Measurements from ENCODE around the gene SUSD3.

SUSD3 gene

DNA sequence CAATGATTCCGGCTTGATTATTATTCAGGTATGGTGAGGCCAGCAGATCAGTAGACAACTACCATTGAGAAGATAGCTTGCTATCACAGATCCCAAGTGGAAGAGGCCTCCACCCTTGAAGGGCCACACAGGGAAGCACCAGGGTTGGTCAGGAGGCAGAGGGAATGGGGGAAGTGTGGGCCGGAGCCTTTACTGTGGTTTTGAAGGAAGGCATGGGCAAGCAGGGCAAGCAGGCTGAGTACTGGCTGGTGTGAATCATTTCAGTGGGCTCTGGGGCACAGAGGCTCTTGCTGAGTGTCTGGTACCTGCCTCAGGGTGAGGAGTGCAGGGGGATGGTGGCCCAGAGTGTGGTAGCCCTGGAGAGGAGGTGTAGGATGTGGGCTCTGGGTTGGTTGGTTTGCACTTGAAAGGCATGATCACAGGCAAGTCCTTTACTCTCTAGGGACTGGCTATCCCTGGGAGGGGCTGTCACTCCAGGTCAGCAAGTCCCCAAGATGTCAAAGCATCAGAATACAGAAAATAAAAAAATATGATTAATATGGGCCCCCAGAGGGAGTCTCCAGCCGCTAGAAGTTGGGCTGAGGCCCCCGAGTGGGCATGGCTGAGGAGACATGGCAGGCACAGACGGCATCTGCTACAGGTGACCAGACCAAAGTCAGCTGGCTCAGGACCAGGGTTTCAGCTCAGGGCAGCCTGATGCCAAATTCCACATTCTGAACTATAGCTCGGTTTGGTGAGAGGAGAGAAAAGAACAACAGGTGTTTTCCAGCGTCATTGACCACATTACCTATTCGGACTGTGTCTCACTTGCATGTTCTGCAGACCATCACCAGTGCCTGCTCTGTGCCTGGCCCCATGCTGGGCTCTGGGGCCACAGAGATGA lies 9.7 kb upstream of the SUSD3 start:
- TF ChIP-seq TAF1 (IDR thresholded peaks at IDR 0.05; ENCODE audit: low read depth, low read length) (no peak), POU2F2 (IDR thresholded peaks at IDR 0.05; ENCODE audit: low read depth, low read length) (no peak), PAX5 (IDR thresholded peaks at IDR 0.05; ENCODE audit: insufficient read depth, low read length, severe bottlenecking) (no peak), POLR2A (IDR thresholded peaks at IDR 0.05; ENCODE audit: low read depth, low read length) (no peak), SPI1 (IDR thresholded peaks at IDR 0.05; ENCODE audit: low read depth, low read length) (no peak), POLR2AphosphoS5 (IDR thresholded peaks at IDR 0.05; ENCODE audit: low read depth, low read length) (no peak)
- FAIRE-seq (no peak), DNase-seq (ENCODE audit: insufficient read length, low spot score) (no peak)

DNA sequence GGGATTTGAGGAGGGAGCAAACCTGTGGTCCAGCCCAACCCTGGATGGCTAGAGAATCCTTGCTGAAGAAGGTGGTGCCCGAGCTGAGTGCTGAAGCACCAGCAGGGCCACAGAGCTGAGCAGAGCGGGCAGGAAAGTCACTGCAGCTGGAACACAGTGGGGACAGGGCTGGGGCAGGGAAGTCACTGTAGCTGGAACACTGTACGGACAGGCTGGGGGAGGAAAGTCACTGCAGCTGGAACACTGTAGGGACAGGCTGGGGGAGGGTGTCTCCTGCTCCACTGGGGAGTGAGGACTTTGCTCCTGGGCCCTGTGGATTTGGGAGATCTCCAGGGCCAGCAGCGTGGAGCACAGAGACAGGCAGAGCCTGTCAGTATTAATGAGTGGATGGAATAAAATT lies 9.0 kb upstream of the SUSD3 start:
- TF ChIP-seq POLR2AphosphoS5 (IDR thresholded peaks at IDR 0.05; ENCODE audit: low read depth, low read length) = no peak
- no peak for TF ChIP-seq SPI1 (IDR thresholded peaks at IDR 0.05; ENCODE audit: low read depth, low read length)
- TF ChIP-seq POU2F2 (IDR thresholded peaks at IDR 0.05; ENCODE audit: low read depth, low read length) = no peak
- TF ChIP-seq TAF1 (IDR thresholded peaks at IDR 0.05; ENCODE audit: low read depth, low read length) = no peak
- TF ChIP-seq PAX5 (IDR thresholded peaks at IDR 0.05; ENCODE audit: insufficient read depth, low read length, severe bottlenecking) = no peak
- no peak for TF ChIP-seq POLR2A (IDR thresholded peaks at IDR 0.05; ENCODE audit: low read depth, low read length)
- DNase-seq (ENCODE audit: insufficient read length, low spot score) = no peak
- no peak for FAIRE-seq

DNA sequence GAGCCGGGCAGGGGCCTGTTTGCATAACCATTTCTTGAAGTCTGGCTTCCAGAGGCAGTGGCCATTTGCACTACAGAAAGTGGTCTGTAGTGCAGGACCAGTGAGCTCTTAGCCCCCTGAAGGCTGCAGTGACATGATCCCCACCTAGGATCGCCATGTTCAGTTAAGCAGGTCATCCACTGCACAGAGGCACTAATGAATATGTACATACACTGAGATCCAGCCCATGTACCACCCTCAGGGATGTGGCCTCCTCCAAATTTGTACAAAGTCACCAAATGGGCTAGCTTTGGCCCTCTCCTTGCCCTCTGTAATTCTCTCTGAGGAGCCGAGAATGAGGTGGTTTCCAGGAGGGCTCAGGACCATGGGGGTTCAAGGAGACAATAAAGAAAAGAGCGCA lies 8.3 kb upstream of the SUSD3 start:
- TF ChIP-seq TAF1 (IDR thresholded peaks at IDR 0.05; ENCODE audit: low read depth, low read length) (no peak), PAX5 (IDR thresholded peaks at IDR 0.05; ENCODE audit: insufficient read depth, low read length, severe bottlenecking) (no peak), POLR2A (IDR thresholded peaks at IDR 0.05; ENCODE audit: low read depth, low read length) (no peak), POLR2AphosphoS5 (IDR thresholded peaks at IDR 0.05; ENCODE audit: low read depth, low read length) (no peak), POU2F2 (IDR thresholded peaks at IDR 0.05; ENCODE audit: low read depth, low read length) (no peak), SPI1 (IDR thresholded peaks at IDR 0.05; ENCODE audit: low read depth, low read length) (no peak)
- FAIRE-seq = no peak
- DNase-seq (ENCODE audit: insufficient read length, low spot score) = no peak

GRCh38 chr9:93051680-93052089 lies 6.8 kb upstream of the SUSD3 start:
- FAIRE-seq = no peak
- no peak for TF ChIP-seq TAF1 (IDR thresholded peaks at IDR 0.05; ENCODE audit: low read depth, low read length)
- no peak for TF ChIP-seq POLR2AphosphoS5 (IDR thresholded peaks at IDR 0.05; ENCODE audit: low read depth, low read length)
- TF ChIP-seq PAX5 (IDR thresholded peaks at IDR 0.05; ENCODE audit: insufficient read depth, low read length, severe bottlenecking) = no peak
- TF ChIP-seq SPI1 (IDR thresholded peaks at IDR 0.05; ENCODE audit: low read depth, low read length) = no peak
- TF ChIP-seq POU2F2 (IDR thresholded peaks at IDR 0.05; ENCODE audit: low read depth, low read length) = no peak
- no peak for TF ChIP-seq POLR2A (IDR thresholded peaks at IDR 0.05; ENCODE audit: low read depth, low read length)
- DNase-seq (ENCODE audit: insufficient read length, low spot score) = no peak

GRCh38 chr9:93052791-93053540 lies 5.5 kb upstream of the SUSD3 start:
- TF ChIP-seq PAX5 (IDR thresholded peaks at IDR 0.05; ENCODE audit: insufficient read depth, low read length, severe bottlenecking) = no peak
- no peak for TF ChIP-seq POLR2AphosphoS5 (IDR thresholded peaks at IDR 0.05; ENCODE audit: low read depth, low read length)
- no peak for TF ChIP-seq POU2F2 (IDR thresholded peaks at IDR 0.05; ENCODE audit: low read depth, low read length)
- no peak for TF ChIP-seq SPI1 (IDR thresholded peaks at IDR 0.05; ENCODE audit: low read depth, low read length)
- TF ChIP-seq POLR2A (IDR thresholded peaks at IDR 0.05; ENCODE audit: low read depth, low read length) = no peak
- no peak for TF ChIP-seq TAF1 (IDR thresholded peaks at IDR 0.05; ENCODE audit: low read depth, low read length)
- FAIRE-seq (no peak), DNase-seq (ENCODE audit: insufficient read length, low spot score) (no peak)

DNA sequence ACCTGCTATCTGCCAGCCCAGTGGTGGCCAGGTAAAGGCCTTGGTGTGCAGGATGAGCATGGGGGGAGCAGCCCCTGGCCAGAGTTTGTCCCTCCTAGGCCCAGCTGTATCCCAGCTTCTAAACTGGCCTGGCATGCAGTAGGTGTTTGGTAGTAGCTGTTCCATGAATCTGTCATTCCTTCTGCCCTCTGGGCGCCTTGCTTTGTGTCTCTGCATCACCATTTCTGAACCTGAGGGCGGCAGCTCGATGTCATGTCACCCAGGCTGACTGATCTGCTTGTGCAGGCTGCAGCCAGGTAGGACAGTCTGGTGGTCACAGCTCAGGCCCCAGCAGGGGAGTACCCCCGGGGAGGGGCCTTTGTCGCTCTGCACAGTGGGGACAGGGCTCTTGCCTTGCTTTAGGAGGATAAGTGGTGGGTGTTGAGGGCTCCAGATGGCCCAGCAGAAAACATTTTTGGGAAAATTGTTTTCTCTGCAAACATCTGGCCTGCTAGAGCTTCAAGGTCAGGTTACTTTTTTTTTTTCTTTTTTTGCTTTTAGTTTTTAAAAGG lies 4.6 kb upstream of the SUSD3 start:
- no peak for FAIRE-seq
- no peak for TF ChIP-seq POLR2A (IDR thresholded peaks at IDR 0.05; ENCODE audit: low read depth, low read length)
- no peak for TF ChIP-seq SPI1 (IDR thresholded peaks at IDR 0.05; ENCODE audit: low read depth, low read length)
- no peak for TF ChIP-seq TAF1 (IDR thresholded peaks at IDR 0.05; ENCODE audit: low read depth, low read length)
- no peak for TF ChIP-seq PAX5 (IDR thresholded peaks at IDR 0.05; ENCODE audit: insufficient read depth, low read length, severe bottlenecking)
- no peak for TF ChIP-seq POLR2AphosphoS5 (IDR thresholded peaks at IDR 0.05; ENCODE audit: low read depth, low read length)
- no peak for TF ChIP-seq POU2F2 (IDR thresholded peaks at IDR 0.05; ENCODE audit: low read depth, low read length)
- no peak for DNase-seq (ENCODE audit: insufficient read length, low spot score)

DNA sequence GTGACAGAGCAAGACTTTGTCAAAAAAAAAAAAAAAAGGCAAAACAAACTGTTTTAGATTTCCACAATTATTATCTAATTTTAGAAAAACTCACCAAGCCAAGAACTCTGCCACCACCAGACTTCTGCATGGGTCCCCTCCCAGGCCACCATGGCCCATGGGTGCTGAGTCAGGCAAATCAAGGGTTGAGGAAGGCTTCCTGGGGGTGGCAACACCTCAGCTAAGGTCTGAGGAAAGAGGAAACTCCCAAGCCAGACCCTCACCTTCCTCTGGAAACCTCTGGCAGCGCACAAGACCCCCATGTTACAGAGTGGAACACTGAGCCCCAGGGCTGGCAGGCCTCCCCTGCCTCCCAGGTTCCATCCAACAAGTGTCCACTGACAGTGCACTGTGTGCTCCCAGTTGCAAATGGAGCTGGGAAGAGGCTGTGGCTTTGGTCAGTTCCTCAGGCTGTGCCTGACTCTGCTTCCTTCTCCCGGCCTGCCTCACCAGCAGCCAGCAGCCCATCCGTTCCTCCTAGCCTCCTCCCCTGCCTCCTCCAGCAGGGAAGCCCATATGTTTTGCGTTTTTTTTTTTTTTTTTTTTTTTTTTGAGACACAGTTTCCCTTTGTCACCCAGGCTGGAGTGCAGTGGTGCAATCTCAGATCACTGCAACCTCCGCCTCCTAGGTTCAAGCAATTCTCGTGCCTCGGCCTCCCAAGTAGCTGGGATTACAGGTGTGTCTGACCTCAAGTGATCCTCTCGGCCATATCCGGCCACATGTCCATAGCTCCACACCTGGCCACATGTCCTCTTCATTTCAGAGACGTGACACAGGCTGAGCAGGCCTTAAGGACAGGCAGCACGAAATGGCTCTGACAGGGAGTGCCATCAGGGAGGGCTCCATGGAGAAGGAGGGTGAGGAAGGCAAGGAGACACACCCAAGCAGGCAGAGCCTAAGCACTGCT lies 3.5 kb upstream of the SUSD3 start:
- FAIRE-seq (no peak), DNase-seq (ENCODE audit: insufficient read length, low spot score) (no peak)
- TF ChIP-seq SPI1 (IDR thresholded peaks at IDR 0.05; ENCODE audit: low read depth, low read length) (no peak), POLR2AphosphoS5 (IDR thresholded peaks at IDR 0.05; ENCODE audit: low read depth, low read length) (no peak), PAX5 (IDR thresholded peaks at IDR 0.05; ENCODE audit: insufficient read depth, low read length, severe bottlenecking) (no peak), POU2F2 (IDR thresholded peaks at IDR 0.05; ENCODE audit: low read depth, low read length) (no peak), TAF1 (IDR thresholded peaks at IDR 0.05; ENCODE audit: low read depth, low read length) (no peak)

DNA sequence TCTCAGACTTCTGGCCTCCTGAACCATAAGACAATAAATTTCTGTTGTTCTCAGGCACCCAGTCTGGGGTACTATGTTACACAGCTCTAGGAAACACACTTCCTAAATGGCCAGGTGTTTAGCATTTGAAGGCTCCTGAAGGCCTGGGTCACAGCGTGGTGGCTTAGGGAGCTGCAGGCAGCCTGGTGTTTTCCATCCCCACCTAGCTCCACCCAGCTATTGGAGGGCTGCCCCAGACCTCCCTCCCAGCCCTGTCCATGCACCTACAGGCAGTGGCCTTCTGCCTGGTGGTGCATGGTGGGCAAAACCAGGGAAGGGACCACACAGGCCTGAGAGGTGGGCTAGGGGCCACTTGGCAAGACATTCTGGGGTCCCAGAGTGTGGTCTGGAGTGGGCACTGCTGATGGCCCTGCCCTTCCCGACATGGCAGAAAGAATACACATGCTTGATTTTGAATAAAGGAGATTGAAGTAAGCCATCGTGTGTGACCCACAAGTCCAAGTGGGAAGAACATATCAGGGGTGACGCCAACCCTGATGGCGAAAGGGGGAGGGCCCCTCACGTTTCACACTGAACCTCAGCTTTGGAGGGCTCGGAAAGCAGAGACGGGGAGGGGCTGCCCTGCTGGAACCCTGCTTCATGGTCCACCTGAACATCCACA lies 1.3 kb upstream of the SUSD3 start:
- TF ChIP-seq PAX5 (IDR thresholded peaks at IDR 0.05; ENCODE audit: insufficient read depth, low read length, severe bottlenecking) (no peak), POLR2A (IDR thresholded peaks at IDR 0.05; ENCODE audit: low read depth, low read length) (no peak), SPI1 (IDR thresholded peaks at IDR 0.05; ENCODE audit: low read depth, low read length) (no peak), POLR2AphosphoS5 (IDR thresholded peaks at IDR 0.05; ENCODE audit: low read depth, low read length) (no peak), TAF1 (IDR thresholded peaks at IDR 0.05; ENCODE audit: low read depth, low read length) (no peak), POU2F2 (IDR thresholded peaks at IDR 0.05; ENCODE audit: low read depth, low read length) (no peak)
- no peak for DNase-seq (ENCODE audit: insufficient read length, low spot score)
- no peak for FAIRE-seq

All from GM12891 (cell line).